GM10248 (cell line): ENCODE data around the gene PJA1.
A peak's percentile ranks its signal among the peaks of the same experiment; 100 is the strongest.

ENCODE experiments used
- CTCF ChIA-PET: fragments of 300-600 bp; sonication (Branson Sonifier 250); formaldehyde crosslinking; extraction: SDS; loops from one replicate; lab custom pipeline; 2021; ENCODE audit warnings: antibody characterized with exemption; lab: Yijun Ruan, JAX
- POLR2A ChIA-PET: fragments of 350-650 bp; sonication (Branson Sonifier 250); formaldehyde crosslinking; extraction: SDS; loops from one replicate; lab custom pipeline; 2020; ENCODE audit warnings: antibody characterized with exemption; lab: Yijun Ruan, JAX
- DNase-seq: peaks from one replicate; pipeline ENCODE4 v3.0.0; 2012; ENCODE audit errors: extremely low spot score
- CTCF ChIP-seq: IDR thresholded peaks from 2 replicates; pipeline ENCODE4 v1.5.1; 2012; ENCODE audit warnings: mild to moderate bottlenecking, low read depth; ENCODE audit errors: extremely low read depth, missing control alignments, control extremely low read depth

PJA1 gene

GRCh38 chrX:69177511-69178162, 12.4 kb upstream of the PJA1 start:
- ChIA-PET CTCF (interaction anchor here (1.1 to 1.9 kb wide), 2 partner anchors 8 to 84 kb away, joined by 3 to 4 read pairs; no protein-coding TSS in a partner anchor), POLR2A (no interaction called here)
- no peak for TF ChIP-seq CTCF
- DNase-seq, result no peak

GRCh38 chrX:69176053-69176452, 10.8 kb upstream of the PJA1 start:
- DNase-seq, result no peak
- no peak for TF ChIP-seq CTCF
- POLR2A ChIA-PET, result no interaction called here
- CTCF ChIA-PET, result no interaction called here

- ChIA-PET POLR2A (no interaction called here), CTCF (interaction anchor here (1.0 kb wide), 1 partner anchor 346 kb away, joined by 3 read pairs; no protein-coding TSS in a partner anchor)
- no peak for DNase-seq
- TF ChIP-seq CTCF, result no peak
Measured at GRCh38 chrX:69173906-69174305, 8.7 kb upstream of the PJA1 start.

GRCh38 chrX:69172937-69173336, 7.7 kb upstream of the PJA1 start:
- DNase-seq, result no peak
- ChIA-PET CTCF (no interaction called here), POLR2A (no interaction called here)
- TF ChIP-seq CTCF, result no peak

GRCh38 chrX:69170319-69170718, 5.1 kb upstream of the PJA1 start:
- ChIA-PET CTCF (interaction anchor here (2.1 kb wide), 1 partner anchor 12 kb away, joined by 9 read pairs; no protein-coding TSS in a partner anchor), POLR2A (no interaction called here)
- no peak for DNase-seq
- TF ChIP-seq CTCF, result no peak

GRCh38 chrX:69163936-69164741, 1.1 kb downstream of the PJA1 start:
- DNase-seq, result peak; percentile 61
- ChIA-PET POLR2A (interaction anchor here (1.0 kb wide), 1 partner anchor 335 kb away, joined by 5 read pairs; the partner anchor contains the start of gene EFNB1), CTCF (no interaction called here)
- no peak for TF ChIP-seq CTCF
